Breast epithelium (tissue), 4 donors: ENCODE measurements around the gene NKD2. TPM values are rescaled to one million over a fixed set of nuclear protein-coding genes. Genes with fewer than 3 reads are reported as not detected.

Experiments
- DNase-seq, 2 donors: peaks; one replicate each; pipeline ENCODE4 v3.0.0-alpha.2; 2019; ENCODE audit warnings: low spot score in 2 of 2
- H3K27ac ChIP-seq, 2 donors: fragments of 200-600 bp; sonication (generic) in 1 of 2; one replicate each; pipeline ENCODE4 v1.5.1; 2016 to 2019; ENCODE audit warnings: mild to moderate bottlenecking in 1 of 2
- H3K27me3 ChIP-seq, 2 donors: fragments of 200-600 bp; sonication (generic) in 1 of 2; one replicate each; pipeline versions ENCODE4 v1.5.1 to v1.6.0; 2017 to 2019; ENCODE audit warnings: control low read depth in 1 of 2, mild to moderate bottlenecking in 1 of 2
- H3K36me3 ChIP-seq: fragments of 200-600 bp; one replicate; pipeline ENCODE4 v1.5.1; 2019
- H3K4me1 ChIP-seq, 2 donors: fragments of 200-600 bp; sonication (generic); one replicate each; pipeline ENCODE4 v1.5.1; 2016 to 2019; ENCODE audit warnings: control low read depth in 1 of 2
- H3K4me3 ChIP-seq, 3 donors: fragments of 200-600 bp; sonication (generic); 1 replicate in 2 of 3; 2 replicates in 1 of 3; pipeline ENCODE4 v1.5.1; 2016 to 2019; ENCODE audit warnings: mild to moderate bottlenecking in 3 of 3, moderate library complexity in 2 of 3
- H3K9me3 ChIP-seq, 2 donors: fragments of 200-600 bp; sonication (generic) in 1 of 2; one replicate each; pipeline ENCODE4 v1.5.1; 2016 to 2019; ENCODE audit warnings: control low read depth in 1 of 2
- POLR2A ChIP-seq: fragments of 450-650 bp; IDR thresholded peaks from one replicate; pipeline ENCODE4 v1.6.1; 2016; ENCODE audit warnings: antibody characterized with exemption, mild to moderate bottlenecking, moderate library complexity
- POLR2AphosphoS5 ChIP-seq, 3 donors: sonication (generic); formaldehyde crosslinking; IDR thresholded peaks; one replicate each; pipeline ENCODE4 v1.6.1; 2017; ENCODE audit warnings: antibody characterized with exemption in 3 of 3
- intact Hi-C: fragments of 100-400 bp; cut with DNase I; formaldehyde crosslinking; loops from one replicate; pipeline ENCODE4 v1.15.1; 2023; ENCODE audit warnings: low total_unique reads
- total RNA-seq, 3 donors: library from RNA; depleted of rRNA; stranded (reverse); fragments of >200 nt; gene quantifications; one replicate each; pipeline ENCODE4 v1.1.0, GENCODE V29; 2016
- TF ChIP-seq, protein P1 (sequence below), 3 donors: fragments of 450-650 bp; IDR thresholded peaks; one replicate each; pipeline ENCODE4 v1.5.1; 2016 to 2017; ENCODE audit warnings: antibody characterized with exemption in 3 of 3, mild to moderate bottlenecking in 3 of 3, moderate library complexity in 3 of 3

The NKD2 gene
- total RNA-seq, 3 donors from 2014 or later = 5.9 to 16.7 TPM; not detected in 1

DNA sequence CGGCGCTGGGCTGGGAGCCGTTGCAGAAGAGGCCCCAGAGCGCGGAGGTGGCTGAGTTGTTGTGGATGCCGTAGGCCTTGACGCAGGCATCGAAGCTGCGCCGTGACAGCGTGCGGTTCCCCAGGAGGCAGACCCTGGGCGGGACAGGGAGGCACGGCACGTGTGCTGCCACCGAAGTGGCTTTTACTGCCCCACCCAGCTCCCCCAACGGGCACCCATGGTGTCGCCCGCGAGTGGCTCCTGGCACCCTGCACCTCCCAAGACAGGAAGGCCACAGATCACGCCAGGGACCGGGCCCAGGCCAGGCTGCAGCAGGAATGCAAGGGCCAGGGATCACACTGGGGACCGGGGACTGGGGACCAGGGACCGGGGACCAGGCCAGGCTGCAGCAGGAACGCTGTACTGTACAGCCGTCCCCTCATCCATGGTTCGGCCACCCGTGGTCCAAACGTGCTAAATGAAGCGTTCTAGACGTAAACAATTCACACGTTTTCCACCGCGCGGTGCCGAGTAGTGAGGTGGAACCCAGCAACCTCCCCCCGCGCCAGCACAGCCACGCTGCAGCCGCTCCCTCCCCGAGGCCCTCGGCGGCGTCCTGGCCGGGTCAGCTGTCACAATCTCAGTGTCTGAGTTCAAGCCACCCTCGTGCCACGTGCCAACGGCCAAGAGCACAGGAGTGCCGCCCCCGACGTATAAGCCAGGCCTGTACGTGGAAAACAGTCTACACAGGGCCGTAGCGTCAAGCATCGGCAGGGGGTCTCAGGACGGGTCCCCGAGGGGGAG is 75.4 kb downstream of the NKD2 start:
- H3K4me1 ChIP-seq = no peaks in the 10 kb centered on the region
- intact Hi-C loops = no loop called here
- H3K4me3 ChIP-seq = no peak overlapping the region
- no peaks in the 10 kb centered on the region for H3K9me3 ChIP-seq
- no peak for DNase-seq
- H3K36me3 ChIP-seq = peaks cover 16% of the 10 kb centered on the region
- TF ChIP-seq POLR2A = no peak
- TF ChIP-seq, protein P1, sequence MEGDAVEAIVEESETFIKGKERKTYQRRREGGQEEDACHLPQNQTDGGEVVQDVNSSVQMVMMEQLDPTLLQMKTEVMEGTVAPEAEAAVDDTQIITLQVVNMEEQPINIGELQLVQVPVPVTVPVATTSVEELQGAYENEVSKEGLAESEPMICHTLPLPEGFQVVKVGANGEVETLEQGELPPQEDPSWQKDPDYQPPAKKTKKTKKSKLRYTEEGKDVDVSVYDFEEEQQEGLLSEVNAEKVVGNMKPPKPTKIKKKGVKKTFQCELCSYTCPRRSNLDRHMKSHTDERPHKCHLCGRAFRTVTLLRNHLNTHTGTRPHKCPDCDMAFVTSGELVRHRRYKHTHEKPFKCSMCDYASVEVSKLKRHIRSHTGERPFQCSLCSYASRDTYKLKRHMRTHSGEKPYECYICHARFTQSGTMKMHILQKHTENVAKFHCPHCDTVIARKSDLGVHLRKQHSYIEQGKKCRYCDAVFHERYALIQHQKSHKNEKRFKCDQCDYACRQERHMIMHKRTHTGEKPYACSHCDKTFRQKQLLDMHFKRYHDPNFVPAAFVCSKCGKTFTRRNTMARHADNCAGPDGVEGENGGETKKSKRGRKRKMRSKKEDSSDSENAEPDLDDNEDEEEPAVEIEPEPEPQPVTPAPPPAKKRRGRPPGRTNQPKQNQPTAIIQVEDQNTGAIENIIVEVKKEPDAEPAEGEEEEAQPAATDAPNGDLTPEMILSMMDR (IDR thresholded peaks at IDR 0.05) = no peak
- no peak for TF ChIP-seq POLR2AphosphoS5 (IDR thresholded peaks at IDR 0.05)
- no peaks in the 10 kb centered on the region for H3K27me3 ChIP-seq
- H3K27ac ChIP-seq = no peak overlapping the region

DNA sequence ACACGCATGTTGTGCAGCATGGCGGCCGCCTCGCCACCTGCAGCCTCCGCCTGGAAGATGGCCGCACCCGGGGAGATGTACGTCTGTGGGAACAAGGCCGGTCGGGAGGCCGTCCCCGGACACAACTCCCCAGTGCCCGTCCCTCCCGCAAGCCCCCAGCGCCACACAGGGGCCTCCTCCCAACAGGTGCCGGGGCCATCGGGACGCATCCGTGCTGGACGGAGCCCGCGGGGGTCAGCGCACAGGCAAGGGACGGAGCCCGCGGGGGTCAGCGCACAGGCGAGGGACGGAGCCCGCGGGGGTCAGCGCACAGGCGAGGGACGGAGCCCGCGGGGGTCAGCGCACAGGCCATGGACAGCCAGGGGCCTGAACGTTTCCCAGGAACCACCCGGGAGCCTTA is 76.8 kb downstream of the NKD2 start:
- Histone ChIP-seq H3K27ac (no peak overlapping the region), H3K27me3 (no peaks in the 10 kb centered on the region), H3K36me3 (peaks cover 13% of the 10 kb centered on the region), H3K4me3 (no peak overlapping the region), H3K4me1 (no peaks in the 10 kb centered on the region), H3K9me3 (no peaks in the 10 kb centered on the region)
- no peak for DNase-seq
- intact Hi-C loops = no loop called here
- TF ChIP-seq, protein P1 (IDR thresholded peaks at IDR 0.05) = no peak
- TF ChIP-seq POLR2A = no peak
- no peak for TF ChIP-seq POLR2AphosphoS5 (IDR thresholded peaks at IDR 0.05)

DNA sequence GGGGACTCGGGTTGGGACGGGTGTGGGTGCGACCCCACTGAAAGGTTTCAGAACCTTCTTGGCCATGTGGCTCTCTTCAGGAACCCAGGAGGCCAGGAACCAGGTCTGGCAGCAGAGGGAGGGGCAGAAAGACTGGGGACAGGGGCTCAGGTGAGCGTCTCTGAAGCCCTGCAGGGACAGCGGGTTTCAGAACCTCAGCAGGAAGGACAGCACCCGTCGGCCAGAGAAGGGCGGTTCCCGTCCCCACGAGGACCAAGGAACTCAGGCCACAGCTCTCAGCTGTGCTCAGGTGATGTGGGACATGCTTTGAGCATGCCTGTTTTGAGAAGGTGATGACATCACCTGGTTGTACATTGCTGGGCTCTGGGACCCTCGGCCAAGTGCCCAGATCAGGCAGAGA is 77.5 kb downstream of the NKD2 start:
- TF ChIP-seq POLR2A = no peak
- no peak for TF ChIP-seq POLR2AphosphoS5 (IDR thresholded peaks at IDR 0.05)
- TF ChIP-seq, protein P1 (IDR thresholded peaks at IDR 0.05) = no peak
- no peak for DNase-seq

DNA sequence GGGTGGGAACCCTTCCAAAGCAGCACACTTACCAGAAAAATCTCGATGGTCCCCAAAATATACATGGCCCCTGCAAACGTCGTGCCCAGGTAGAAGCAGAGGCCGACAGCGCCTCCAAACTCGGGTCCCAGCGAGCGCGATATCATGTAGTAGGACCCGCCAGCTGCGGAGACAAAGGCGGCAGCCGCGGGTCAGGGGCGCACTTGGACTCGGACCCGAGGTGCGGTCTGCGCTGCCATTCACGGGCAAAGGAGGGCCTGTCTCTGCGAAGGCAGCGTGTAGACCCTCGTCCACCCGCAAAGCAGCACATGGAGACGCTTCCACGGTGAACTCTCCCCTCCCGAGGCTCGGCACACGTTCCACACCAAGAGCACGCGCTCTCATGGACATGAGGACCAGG is 78.3 kb downstream of the NKD2 start:
- intact Hi-C loops = no loop called here
- Histone ChIP-seq H3K27ac (no peak overlapping the region), H3K36me3 (peaks cover 13% of the 10 kb centered on the region), H3K9me3 (no peaks in the 10 kb centered on the region), H3K4me1 (no peaks in the 10 kb centered on the region), H3K27me3 (no peaks in the 10 kb centered on the region), H3K4me3 (no peak overlapping the region)
- no peak for DNase-seq
- TF ChIP-seq, protein P1 (IDR thresholded peaks at IDR 0.05) = no peak

More for the DNA sequence above, 77.5 kb downstream of the NKD2 start:
- no peaks in the 10 kb centered on the region for H3K4me1 ChIP-seq
- H3K27me3 ChIP-seq = no peaks in the 10 kb centered on the region
- H3K4me3 ChIP-seq = no peak overlapping the region
- no peak overlapping the region for H3K27ac ChIP-seq
- no peaks in the 10 kb centered on the region for H3K9me3 ChIP-seq
- peaks cover 13% of the 10 kb centered on the region for H3K36me3 ChIP-seq
- intact Hi-C loops = no loop called here

DNA sequence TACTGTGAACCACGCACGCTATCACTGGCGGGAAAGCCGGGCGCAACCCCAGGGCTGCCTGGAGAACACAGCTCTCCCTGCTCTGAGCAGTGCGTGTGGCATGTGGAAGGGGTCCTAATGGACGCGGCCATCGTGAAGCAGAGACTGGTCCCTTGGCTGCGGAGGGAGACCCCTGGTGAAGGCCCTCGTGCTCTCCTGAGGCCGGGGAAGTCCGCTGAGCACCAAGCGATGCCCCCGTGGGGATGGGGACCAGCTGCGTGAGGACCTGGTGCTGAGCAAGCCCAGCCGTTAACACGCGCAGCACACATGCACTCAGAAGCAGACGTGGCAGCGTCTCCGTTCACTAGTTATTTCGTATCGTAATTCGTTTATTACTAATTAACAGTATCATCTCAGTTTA is 78.8 kb downstream of the NKD2 start:
- Histone ChIP-seq H3K9me3 (no peaks in the 10 kb centered on the region), H3K27me3 (no peaks in the 10 kb centered on the region), H3K4me3 (no peak overlapping the region), H3K36me3 (peaks cover 13% of the 10 kb centered on the region), H3K4me1 (no peaks in the 10 kb centered on the region), H3K27ac (no peak overlapping the region)
- TF ChIP-seq, protein P1 (IDR thresholded peaks at IDR 0.05) = no peak
- TF ChIP-seq POLR2AphosphoS5 (IDR thresholded peaks at IDR 0.05) = no peak
- no peak for TF ChIP-seq POLR2A
- intact Hi-C loops = no loop called here
- DNase-seq = no peak
